NOMO-1 treated with DMSO at 0.1 percent for 48 hours (cell line): Measurements from ENCODE around the gene SAT1.
A peak's percentile ranks its signal among the peaks of the same experiment; 100 is the strongest.

ENCODE experiments used
- DNase-seq: peaks from one replicate; lab custom pipeline; 2025; ENCODE audit not compliant: unreplicated experiment; lab: John Stamatoyannopoulos, UW

SAT1 gene

GRCh38 chrX:23773601-23774175, 9.3 kb upstream of the SAT1 start:
- DNase-seq: peak; percentile 98

- no peak for DNase-seq
Measured at GRCh38 chrX:23776363-23776762, 6.6 kb upstream of the SAT1 start.

GRCh38 chrX:23779025-23779424, 3.9 kb upstream of the SAT1 start:
- no peak for DNase-seq

GRCh38 chrX:23782455-23782854, 518 bp upstream of the SAT1 start:
- no peak for DNase-seq

GRCh38 chrX:23783589-23784469, 856 bp downstream of the SAT1 start:
- DNase-seq: peak; percentile 43

- peak; percentile 95 for DNase-seq
Measured at GRCh38 chrX:23784470-23785331, 1.7 kb downstream of the SAT1 start.

- no peak for DNase-seq
Measured at GRCh38 chrX:23785580-23785979, 2.6 kb downstream of the SAT1 start.

- no peak for DNase-seq
Measured at GRCh38 chrX:23786268-23786815, 3.4 kb downstream of the SAT1 start.

GRCh38 chrX:23787745-23788118, 4.8 kb downstream of the SAT1 start:
- no peak for DNase-seq

GRCh38 chrX:23788521-23788920, 5.5 kb downstream of the SAT1 start:
- DNase-seq: peak; percentile 12

- DNase-seq: no peak
Measured at GRCh38 chrX:23788946-23789345, 6.0 kb downstream of the SAT1 start.

- DNase-seq: no peak
Measured at GRCh38 chrX:23789386-23790154, 6.6 kb downstream of the SAT1 start.

- DNase-seq: no peak
Measured at GRCh38 chrX:23790155-23790497, 7.2 kb downstream of the SAT1 start.

- no peak for DNase-seq
Measured at GRCh38 chrX:23792861-23793553, 10.0 kb downstream of the SAT1 start.

- no peak for DNase-seq
Measured at GRCh38 chrX:23795221-23795620, 12.2 kb downstream of the SAT1 start.

GRCh38 chrX:23797371-23798128, 14.6 kb downstream of the SAT1 start:
- DNase-seq: no peak

GRCh38 chrX:23799469-23800065, 16.6 kb downstream of the SAT1 start:
- DNase-seq: no peak

- peak; percentile 78 for DNase-seq
Measured at GRCh38 chrX:23802431-23802830, 19.5 kb downstream of the SAT1 start.

- DNase-seq: no peak
Measured at GRCh38 chrX:23803931-23804381, 21.0 kb downstream of the SAT1 start.
